Keratinocyte (primary cell): ENCODE data around the gene TTLL4. TPM values are rescaled to one million over a fixed set of nuclear protein-coding genes. Genes with fewer than 3 reads are reported as not detected.

Experiments
- DNase-seq: peaks from one replicate; pipeline ENCODE4 v3.0.0-alpha.2; 2011; ENCODE audit warnings: low read depth, missing footprints, low spot score
- FAIRE-seq: peaks from 2 replicates; lab custom pipeline; 2011; peaks lifted over from hg19 to GRCh38; lab: Jason Lieb, UNC
- H2AFZ ChIP-seq: 2 replicates; pipeline ENCODE4 v1.6.0; 2012; ENCODE audit warnings: low read length, control low read depth, inconsistent platforms; ENCODE audit not compliant: control insufficient read depth
- H3K27ac ChIP-seq: 2 replicates; pipeline ENCODE4 v1.5.1; 2011; ENCODE audit warnings: low read length; ENCODE audit not compliant: control insufficient read depth, insufficient read depth
- H3K27me3 ChIP-seq: 3 replicates; pipeline ENCODE4 v1.6.0; 2011; ENCODE audit warnings: low read length; ENCODE audit not compliant: control insufficient read depth, insufficient read depth; ENCODE audit errors: extremely low read depth
- H3K36me3 ChIP-seq, 2 experiments: 2 replicates in 1 of 2; 3 replicates in 1 of 2; pipeline ENCODE4 v1.5.1; 2011; ENCODE audit warnings: low read length in 2 of 2, mild to moderate bottlenecking in 1 of 2; ENCODE audit not compliant: control insufficient read depth in 2 of 2, insufficient read depth in 2 of 2; ENCODE audit errors: extremely low read depth in 1 of 2
- H3K4me1 ChIP-seq: 3 replicates; pipeline ENCODE4 v1.5.1; 2011; ENCODE audit warnings: low read length; ENCODE audit not compliant: control insufficient read depth, insufficient read depth; ENCODE audit errors: extremely low read depth
- H3K4me2 ChIP-seq: 3 replicates; pipeline ENCODE4 v1.6.0; 2011; ENCODE audit warnings: low read depth, low read length; ENCODE audit not compliant: control insufficient read depth, insufficient read depth; ENCODE audit errors: extremely low read depth
- H3K4me3 ChIP-seq, 3 experiments: fragments of 200-600 bp in 1 of 3; sonication (generic) in 1 of 3; 2 replicates in 2 of 3; 3 replicates in 1 of 3; pipeline ENCODE4 v1.5.1; 2011 to 2016; ENCODE audit warnings: low read length in 3 of 3, mild to moderate bottlenecking in 3 of 3, control low read depth in 2 of 3, inconsistent platforms in 1 of 3, low read depth in 1 of 3, mixed read lengths in 1 of 3, mixed run types in 1 of 3, moderate library complexity in 1 of 3; ENCODE audit not compliant: control insufficient read depth in 2 of 3, insufficient read depth in 2 of 3; ENCODE audit errors: extremely low read depth in 1 of 3
- H3K79me2 ChIP-seq: 2 replicates; pipeline ENCODE4 v1.6.0; 2012; ENCODE audit warnings: low read length; ENCODE audit not compliant: control insufficient read depth, insufficient read depth
- H3K9ac ChIP-seq: 3 replicates; pipeline ENCODE4 v1.6.0; 2011; ENCODE audit warnings: low read length; ENCODE audit not compliant: control insufficient read depth, insufficient read depth; ENCODE audit errors: extremely low read depth
- H3K9me1 ChIP-seq: 3 replicates; pipeline ENCODE4 v1.6.0; 2011; ENCODE audit warnings: low read length; ENCODE audit not compliant: control insufficient read depth, insufficient read depth; ENCODE audit errors: extremely low read depth
- H3K9me3 ChIP-seq: 2 replicates; pipeline ENCODE4 v1.5.1; 2012; ENCODE audit warnings: low read depth, low read length; ENCODE audit not compliant: control insufficient read depth
- H4K20me1 ChIP-seq: 3 replicates; pipeline ENCODE4 v1.6.0; 2011; ENCODE audit warnings: low read length; ENCODE audit not compliant: control insufficient read depth, insufficient read depth; ENCODE audit errors: extremely low read depth
- EZH2 ChIP-seq: IDR thresholded peaks from one replicate; pipeline ENCODE4 v1.6.1; 2012; ENCODE audit warnings: inconsistent platforms, mild to moderate bottlenecking, low read length, moderate library complexity
- dilution Hi-C: fragments of 300-500 bp; cut with MboI; formaldehyde crosslinking; loops from one replicate; pipeline ENCODE4 v1.7.0; 2020; ENCODE audit warnings: low sequenced_read_pairs; ENCODE audit not compliant: extremely low pct_ligation_motif_present
- polyA plus RNA-seq, 5 experiments: library from polyadenylated mRNA; depleted of rRNA in 3 of 5; stranded (reverse) in 3 of 5; stranded (forward) in 1 of 5; unstranded in 1 of 5; fragments of >200 nt; gene quantifications; 1 replicate in 1 of 5; 2 replicates in 3 of 5; 3 replicates in 1 of 5; pipeline versions ENCODE4 v1.2.1 to v1.2.3, GENCODE V29; 2011 to 2012; ENCODE audit warnings: missing spikeins in 2 of 5, low read depth in 1 of 5, low replicate concordance in 1 of 5
- TF ChIP-seq, protein P1 (sequence below), 3 experiments: IDR thresholded peaks in 1 of 3; conservative IDR thresholded peaks in 1 of 3; optimal IDR thresholded peaks in 1 of 3; 2 replicates in 2 of 3; 3 replicates in 1 of 3; pipeline versions ENCODE3 to v1.5.1; 2011; ENCODE audit warnings: low read length in 3 of 3, mild to moderate bottlenecking in 3 of 3, moderate library complexity in 2 of 3, control low read depth in 1 of 3, inconsistent platforms in 1 of 3; ENCODE audit not compliant: insufficient read depth in 2 of 3; ENCODE audit errors: extremely low read depth in 1 of 3

The TTLL4 gene
- polyA plus RNA-seq, 1 donor (not counting 4 experiments of a cell fraction or from before 2014, with no cell fraction given), result 20.1 TPM

- dilution Hi-C loops, result no loop called here
- H3K9ac ChIP-seq, result no peak overlapping the region
Measured at GRCh38 chr2:218798767-218799504, 88.3 kb downstream of the TTLL4 start.

GRCh38 chr2:218799990-218800389 is 89.4 kb downstream of the TTLL4 start:
- DNase-seq (no peak), FAIRE-seq (no peak)
- no peak overlapping the region for H3K27ac ChIP-seq
- no peak overlapping the region for H3K4me2 ChIP-seq
- no peaks in the 10 kb centered on the region for H3K36me3 ChIP-seq
- H4K20me1 ChIP-seq, result no peaks in the 10 kb centered on the region
- no peaks in the 10 kb centered on the region for H3K9me3 ChIP-seq
- no peak overlapping the region for H3K4me3 ChIP-seq
- no peak overlapping the region for H2AFZ ChIP-seq
- peaks cover 12% of the 10 kb centered on the region for H3K27me3 ChIP-seq
- H3K4me1 ChIP-seq, result no peaks in the 10 kb centered on the region
- H3K9me1 ChIP-seq, result no peaks in the 10 kb centered on the region
- H3K9ac ChIP-seq, result no peak overlapping the region
- dilution Hi-C loops, result no loop called here
- TF ChIP-seq, protein P1, sequence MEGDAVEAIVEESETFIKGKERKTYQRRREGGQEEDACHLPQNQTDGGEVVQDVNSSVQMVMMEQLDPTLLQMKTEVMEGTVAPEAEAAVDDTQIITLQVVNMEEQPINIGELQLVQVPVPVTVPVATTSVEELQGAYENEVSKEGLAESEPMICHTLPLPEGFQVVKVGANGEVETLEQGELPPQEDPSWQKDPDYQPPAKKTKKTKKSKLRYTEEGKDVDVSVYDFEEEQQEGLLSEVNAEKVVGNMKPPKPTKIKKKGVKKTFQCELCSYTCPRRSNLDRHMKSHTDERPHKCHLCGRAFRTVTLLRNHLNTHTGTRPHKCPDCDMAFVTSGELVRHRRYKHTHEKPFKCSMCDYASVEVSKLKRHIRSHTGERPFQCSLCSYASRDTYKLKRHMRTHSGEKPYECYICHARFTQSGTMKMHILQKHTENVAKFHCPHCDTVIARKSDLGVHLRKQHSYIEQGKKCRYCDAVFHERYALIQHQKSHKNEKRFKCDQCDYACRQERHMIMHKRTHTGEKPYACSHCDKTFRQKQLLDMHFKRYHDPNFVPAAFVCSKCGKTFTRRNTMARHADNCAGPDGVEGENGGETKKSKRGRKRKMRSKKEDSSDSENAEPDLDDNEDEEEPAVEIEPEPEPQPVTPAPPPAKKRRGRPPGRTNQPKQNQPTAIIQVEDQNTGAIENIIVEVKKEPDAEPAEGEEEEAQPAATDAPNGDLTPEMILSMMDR (optimal IDR thresholded peaks at IDR 0.05 in 1 of 3, IDR thresholded peaks at IDR 0.05 in 1 of 3, conservative IDR thresholded peaks at IDR 0.05 in 1 of 3; ENCODE audit: extremely low read depth in 1 of 3, insufficient read depth in 2 of 3, low read length in 3 of 3), result no peak
- H3K79me2 ChIP-seq, result no peaks in the 10 kb centered on the region

More at GRCh38 chr2:218798767-218799504, 88.3 kb downstream of the TTLL4 start:
- no peaks in the 10 kb centered on the region for H3K9me1 ChIP-seq
- H3K4me2 ChIP-seq, result no peak overlapping the region
- no peak overlapping the region for H3K4me3 ChIP-seq
- no peaks in the 10 kb centered on the region for H4K20me1 ChIP-seq
- TF ChIP-seq EZH2, result no peak
- TF ChIP-seq, protein P1 (optimal IDR thresholded peaks at IDR 0.05 in 1 of 3, IDR thresholded peaks at IDR 0.05 in 1 of 3, conservative IDR thresholded peaks at IDR 0.05 in 1 of 3; ENCODE audit: extremely low read depth in 1 of 3, insufficient read depth in 2 of 3, low read length in 3 of 3), result no peak
- DNase-seq (no peak), FAIRE-seq (no peak)
- peaks cover 12% of the 10 kb centered on the region for H3K27me3 ChIP-seq
- H3K9me3 ChIP-seq, result no peaks in the 10 kb centered on the region
- no peak overlapping the region for H3K27ac ChIP-seq
- H3K36me3 ChIP-seq, result no peaks in the 10 kb centered on the region
- H3K4me1 ChIP-seq, result no peaks in the 10 kb centered on the region
- no peak overlapping the region for H2AFZ ChIP-seq
- no peaks in the 10 kb centered on the region for H3K79me2 ChIP-seq
